Fibroblast of lung (primary cell): Measurements from ENCODE around the gene RNFT1.
"Not testable (repeated sequence)": the region's sequence is repeated elsewhere in the genome, so short reads cannot be mapped to it uniquely, and the experiment has no call there.

Experiments used
- EZH2 ChIP-seq: IDR thresholded peaks from 2 replicates; pipeline ENCODE4 v1.5.1; 2012; ENCODE audit warnings: low read length, control low read depth, mild to moderate bottlenecking; ENCODE audit errors: missing control alignments
- TF ChIP-seq, protein P1 (sequence below), 2 donors: IDR thresholded peaks in 1 of 2; conservative IDR thresholded peaks in 1 of 2; 1 replicate in 1 of 2; 2 replicates in 1 of 2; pipeline ENCODE4 v1.5.1; 2011 to 2012; ENCODE audit warnings: low read length in 2 of 2, control low read depth in 1 of 2, inconsistent platforms in 1 of 2, low read depth in 1 of 2, mild to moderate bottlenecking in 1 of 2

DNA sequence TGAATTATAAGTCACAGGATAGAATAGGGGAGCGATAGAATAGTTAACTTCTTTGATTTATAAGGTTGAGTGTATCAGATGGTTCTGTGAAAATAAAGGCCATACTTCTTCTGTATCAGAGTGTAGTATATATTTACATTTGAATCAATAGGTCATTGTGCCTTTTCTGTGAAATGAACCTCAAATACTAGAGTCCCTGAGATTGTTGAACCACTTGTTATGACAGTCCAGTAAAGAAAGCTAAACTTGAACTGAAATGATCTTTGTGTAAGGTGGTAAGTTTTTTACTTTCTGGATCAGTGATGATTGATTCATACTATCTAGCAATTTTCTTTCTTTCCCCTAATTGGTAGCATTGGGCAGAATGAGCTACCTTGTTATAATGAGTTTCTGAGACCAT lies 31.2 kb downstream of the RNFT1 start:
- TF ChIP-seq, protein P1, sequence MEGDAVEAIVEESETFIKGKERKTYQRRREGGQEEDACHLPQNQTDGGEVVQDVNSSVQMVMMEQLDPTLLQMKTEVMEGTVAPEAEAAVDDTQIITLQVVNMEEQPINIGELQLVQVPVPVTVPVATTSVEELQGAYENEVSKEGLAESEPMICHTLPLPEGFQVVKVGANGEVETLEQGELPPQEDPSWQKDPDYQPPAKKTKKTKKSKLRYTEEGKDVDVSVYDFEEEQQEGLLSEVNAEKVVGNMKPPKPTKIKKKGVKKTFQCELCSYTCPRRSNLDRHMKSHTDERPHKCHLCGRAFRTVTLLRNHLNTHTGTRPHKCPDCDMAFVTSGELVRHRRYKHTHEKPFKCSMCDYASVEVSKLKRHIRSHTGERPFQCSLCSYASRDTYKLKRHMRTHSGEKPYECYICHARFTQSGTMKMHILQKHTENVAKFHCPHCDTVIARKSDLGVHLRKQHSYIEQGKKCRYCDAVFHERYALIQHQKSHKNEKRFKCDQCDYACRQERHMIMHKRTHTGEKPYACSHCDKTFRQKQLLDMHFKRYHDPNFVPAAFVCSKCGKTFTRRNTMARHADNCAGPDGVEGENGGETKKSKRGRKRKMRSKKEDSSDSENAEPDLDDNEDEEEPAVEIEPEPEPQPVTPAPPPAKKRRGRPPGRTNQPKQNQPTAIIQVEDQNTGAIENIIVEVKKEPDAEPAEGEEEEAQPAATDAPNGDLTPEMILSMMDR (conservative IDR thresholded peaks at IDR 0.05 in 1 of 2, IDR thresholded peaks at IDR 0.05 in 1 of 2; ENCODE audit: low read depth in 1 of 2, low read length in 2 of 2): not testable (repeated sequence)
- not testable (repeated sequence) for TF ChIP-seq EZH2
